Measurements from ENCODE around the gene FCHSD1. TPM values are rescaled to one million over a fixed set of nuclear protein-coding genes. Genes with fewer than 3 reads are reported as not detected.

Gene FCHSD1
- total RNA-seq, 1 experiment from 2014 or later = 23.1 TPM

DNA sequence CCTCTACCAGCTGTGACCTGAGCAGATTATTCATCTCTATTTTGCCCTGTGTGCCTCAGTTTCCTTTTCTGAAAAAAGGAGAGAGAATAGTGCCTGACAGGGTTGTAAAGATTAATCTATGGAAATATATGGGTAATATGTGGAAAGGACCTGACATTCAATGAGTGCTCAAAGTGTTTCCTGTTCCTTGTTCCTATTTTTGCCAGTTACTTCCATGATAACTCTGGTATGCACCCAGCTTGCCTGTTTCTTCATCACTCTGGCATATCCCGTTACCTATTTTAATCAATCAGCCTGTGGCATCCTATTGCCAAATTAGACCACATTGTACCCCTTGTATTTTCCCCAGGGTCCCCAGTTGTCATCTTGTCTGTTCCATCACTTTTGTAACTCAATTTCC is 34.4 kb upstream of the FCHSD1 start:
- DNase-seq = no peak
- Histone ChIP-seq H3K4me1 (ENCODE audit: insufficient read depth, low read length) (peaks cover 3% of the 10 kb centered on the region), H2AK5ac (ENCODE audit: insufficient read length, low read length) (no peak overlapping the region), H3K27ac (ENCODE audit: insufficient read length, low read depth, low read length) (no peak overlapping the region), H3K56ac (ENCODE audit: insufficient read length, low read depth, low read length) (no peak overlapping the region), H3K23ac (ENCODE audit: insufficient read length, low read depth, low read length) (no peak overlapping the region), H3K23me2 (ENCODE audit: insufficient read length, low read depth, low read length, poor library complexity, severe bottlenecking) (peaks cover 13% of the 10 kb centered on the region), H2BK15ac (ENCODE audit: low read depth, low read length) (no peak overlapping the region), H3K79me1 (ENCODE audit: insufficient read depth, low read depth, low read length, poor library complexity, severe bottlenecking) (no peaks in the 10 kb centered on the region), H3K27me3 (ENCODE audit: insufficient read depth, low read length) (no peaks in the 10 kb centered on the region), H3K14ac (ENCODE audit: insufficient read depth, low read length) (no peak overlapping the region), H4K91ac (ENCODE audit: insufficient read length, low read depth, low read length) (no peak overlapping the region), H4K20me1 (ENCODE audit: control insufficient read depth, insufficient read depth, insufficient read length) (no peaks in the 10 kb centered on the region), H3K4ac (ENCODE audit: low read depth, low read length) (no peak overlapping the region), H3T11ph (ENCODE audit: low read length) (no peak overlapping the region), H2BK5ac (ENCODE audit: insufficient read length, low read length) (no peak overlapping the region), H3K79me2 (ENCODE audit: insufficient read depth, low read length) (no peaks in the 10 kb centered on the region), H4K8ac (replicated peaks; ENCODE audit: insufficient read length, low read depth, low read length) (no peak overlapping the region), H2AFZ (ENCODE audit: low read length) (no peak overlapping the region), H3K9me3 (ENCODE audit: control insufficient read depth, low read depth, low read length) (no peaks in the 10 kb centered on the region), H3K9ac (ENCODE audit: extremely low read depth, insufficient read length, low read length) (no peak overlapping the region), H3K4me2 (ENCODE audit: insufficient read depth, insufficient read length, low read length) (no peak overlapping the region), H2BK120ac (ENCODE audit: low read depth, low read length, poor library complexity, severe bottlenecking) (no peak overlapping the region), H2BK12ac (ENCODE audit: insufficient read length, low read depth, low read length) (no peak overlapping the region), H3K18ac (ENCODE audit: insufficient read length, low read depth, low read length) (no peak overlapping the region), H2BK20ac (ENCODE audit: low read depth, low read length, poor library complexity, severe bottlenecking) (no peak overlapping the region), H4K5ac (ENCODE audit: insufficient read length, low read depth, low read length) (no peak overlapping the region)
- no CpG with 5 or more reads among the region's 1 CpG for WGBS (ENCODE audit: extremely low coverage, insufficient read length, low lambda C conversion rate)
- no peaks in the 10 kb centered on the region for H3K9me3 Mint-ChIP-seq
- H3K27me3 Mint-ChIP-seq (ENCODE audit: low read depth) = peaks cover 6% of the 10 kb centered on the region
- no peak overlapping the region for H3K4me3 Mint-ChIP-seq
- H3K36me3 Mint-ChIP-seq (ENCODE audit: insufficient read depth in 1 of 3, low read depth in 3 of 3) = no peaks in the 10 kb centered on the region; a peak in 1 of 7 replicates
- H3K4me1 Mint-ChIP-seq = peaks cover 39 to 42% of the 10 kb centered on the region in 2 experiments
- no peak overlapping the region for H3K27ac Mint-ChIP-seq
- no peak for TF ChIP-seq CTCF (conservative IDR thresholded peaks at IDR 0.05)
